WTC11 (cell line): ENCODE data around the gene DLL1. TPM values are rescaled to one million over a fixed set of nuclear protein-coding genes. Genes with fewer than 3 reads are reported as not detected.

ENCODE experiments used
- ATAC-seq: fragments of 200-7000 bp; cut with Tn5 transposase; 2 replicates; pipeline ENCODE4 v1.10.0; 2021; ENCODE audit warnings: mild to moderate bottlenecking, moderate library complexity
- CTCF ChIA-PET: fragments of 300-600 bp; sonication (Branson Sonifier 250); formaldehyde crosslinking; loops from one replicate; lab custom pipeline; 2021; ENCODE audit warnings: antibody characterized with exemption; lab: Charles Lee
- POLR2A ChIA-PET: fragments of 350-600 bp; sonication (Branson Sonifier 250); formaldehyde crosslinking; loops from one replicate; lab custom pipeline; 2021; ENCODE audit warnings: antibody characterized with exemption; lab: Charles Lee
- DNase-seq: peaks from one replicate; pipeline ENCODE4 v3.0.0; 2021; ENCODE audit warnings: low spot score
- H3K27ac Mint-ChIP-seq: 2 replicates; pipeline ENCODE4 v1.8.0; 2021; ENCODE audit warnings: mixed read lengths
- H3K27me3 Mint-ChIP-seq: 2 replicates; pipeline ENCODE4 v1.8.0; 2021; ENCODE audit warnings: low read depth, mild to moderate bottlenecking, moderate library complexity, mixed read lengths
- H3K36me3 Mint-ChIP-seq: 2 replicates; pipeline ENCODE4 v1.8.0; 2021; ENCODE audit warnings: mixed read lengths
- H3K4me1 Mint-ChIP-seq: 2 replicates; pipeline ENCODE4 v1.8.0; 2022; ENCODE audit warnings: mixed read lengths
- H3K4me3 Mint-ChIP-seq: 2 replicates; pipeline ENCODE4 v1.8.0; 2021; ENCODE audit warnings: mild to moderate bottlenecking, moderate library complexity, mixed read lengths
- H3K9me3 Mint-ChIP-seq: 2 replicates; pipeline ENCODE4 v1.8.0; 2021; ENCODE audit warnings: mixed read lengths
- AFF4 ChIP-seq: sonication (generic); formaldehyde crosslinking; IDR thresholded peaks from 2 replicates; pipeline ENCODE4 v1.8.1; 2023; ENCODE audit warnings: mild to moderate bottlenecking, missing genetic modification reagents, borderline replicate concordance
- FOXJ3 ChIP-seq: sonication (generic); formaldehyde crosslinking; IDR thresholded peaks from 2 replicates; pipeline ENCODE4 v1.9.0; 2021; ENCODE audit warnings: missing genetic modification reagents, mild to moderate bottlenecking, borderline replicate concordance
- GRHL2 ChIP-seq: fragments of 250-450 bp; sonication (Bioruptor Pico); IDR thresholded peaks from 2 replicates; pipeline ENCODE4 v1.8.0; 2022; ENCODE audit warnings: mild to moderate bottlenecking, moderate library complexity; ENCODE audit not compliant: insufficient replicate concordance, severe bottlenecking
- IRF1 ChIP-seq: sonication (generic); formaldehyde crosslinking; IDR thresholded peaks from 2 replicates; pipeline ENCODE4 v1.8.0; 2023; ENCODE audit warnings: missing genetic modification reagents
- NFATC4 ChIP-seq: fragments of 250-450 bp; sonication (Bioruptor Pico); IDR thresholded peaks from 2 replicates; pipeline ENCODE4 v1.9.0; 2021; ENCODE audit warnings: mild to moderate bottlenecking
- RORB ChIP-seq: fragments of 250-450 bp; sonication (Bioruptor Pico); IDR thresholded peaks from 2 replicates; pipeline ENCODE4 v1.9.0; 2021; ENCODE audit warnings: mild to moderate bottlenecking
- SMAD3 ChIP-seq: sonication (generic); formaldehyde crosslinking; IDR thresholded peaks from 2 replicates; pipeline ENCODE4 v1.8.0; 2022; ENCODE audit warnings: missing genetic modification reagents, mild to moderate bottlenecking, borderline replicate concordance
- ZNF138 ChIP-seq: sonication (generic); formaldehyde crosslinking; conservative IDR thresholded peaks from 2 replicates; pipeline ENCODE4 v1.8.1; 2022; ENCODE audit warnings: mild to moderate bottlenecking, moderate library complexity, missing genetic modification reagents
- ZNF671 ChIP-seq: fragments of 250-450 bp; sonication (Bioruptor Pico); IDR thresholded peaks from 2 replicates; pipeline ENCODE4 v1.8.0; 2021; ENCODE audit warnings: mild to moderate bottlenecking
- ZSCAN18 ChIP-seq: fragments of 250-450 bp; sonication (Bioruptor Pico); IDR thresholded peaks from 2 replicates; pipeline ENCODE4 v2.1.2; 2022; ENCODE audit warnings: mild to moderate bottlenecking, moderate library complexity
- total RNA-seq: library from RNA; stranded (reverse); gene quantifications from 3 replicates; pipeline ENCODE4 v1.2.3, GENCODE V29; 2021
- TF ChIP-seq, protein P1 (sequence below): fragments of 250-450 bp; sonication (Bioruptor Pico); IDR thresholded peaks from 2 replicates; pipeline ENCODE4 v1.9.0; 2021; ENCODE audit warnings: mild to moderate bottlenecking, borderline replicate concordance
- TF ChIP-seq, protein P2 (sequence below): fragments of 250-450 bp; sonication (Bioruptor Pico); IDR thresholded peaks from 2 replicates; pipeline ENCODE4 v1.8.0; 2021; ENCODE audit warnings: mild to moderate bottlenecking
- TF ChIP-seq, protein P3 (sequence below): sonication (generic); formaldehyde crosslinking; IDR thresholded peaks from 2 replicates; pipeline ENCODE4 v1.8.1; 2022; ENCODE audit warnings: mild to moderate bottlenecking, moderate library complexity, missing genetic modification reagents
- TF ChIP-seq, protein P4 (sequence below): fragments of 200-600 bp; IDR thresholded peaks from 2 replicates; pipeline ENCODE4 v1.8.0; 2022; ENCODE audit warnings: antibody characterized with exemption

DLL1 gene
- total RNA-seq, 1 experiment from 2014 or later = 25.3 TPM

DNA sequence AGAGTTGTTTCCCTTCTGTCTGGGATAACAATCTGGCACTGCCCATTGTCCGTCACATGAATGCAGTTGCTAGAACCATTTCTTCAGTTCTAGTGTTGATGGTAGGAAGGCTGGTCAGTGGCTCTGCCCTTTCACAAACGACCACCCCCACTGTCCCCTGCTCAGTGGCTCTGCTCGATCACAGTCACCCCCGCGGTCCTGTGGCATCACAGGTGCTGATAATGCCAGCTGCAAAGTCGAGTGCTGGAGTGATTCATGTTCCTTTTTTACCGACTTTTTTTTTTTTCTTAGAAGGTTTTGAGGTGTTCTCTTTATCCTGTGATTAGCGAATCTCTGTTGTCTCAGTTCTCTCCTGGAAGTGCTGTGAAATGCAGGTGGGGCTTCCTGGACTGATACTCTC lies 38.4 kb upstream of the DLL1 start:
- DNase-seq = no peak
- Mint-ChIP-seq H3K27ac (no peak overlapping the region), H3K4me3 (no peak overlapping the region), H3K9me3 (no peaks in the 10 kb centered on the region), H3K36me3 (peaks cover 37% of the 10 kb centered on the region), H3K27me3 (no peaks in the 10 kb centered on the region), H3K4me1 (no peaks in the 10 kb centered on the region)
- ATAC-seq = no peak
- ChIA-PET CTCF (no interaction called here), POLR2A (no interaction called here)
- no peak for TF ChIP-seq ZSCAN18 (CRISPR knock-in tag)
- TF ChIP-seq, protein P1, sequence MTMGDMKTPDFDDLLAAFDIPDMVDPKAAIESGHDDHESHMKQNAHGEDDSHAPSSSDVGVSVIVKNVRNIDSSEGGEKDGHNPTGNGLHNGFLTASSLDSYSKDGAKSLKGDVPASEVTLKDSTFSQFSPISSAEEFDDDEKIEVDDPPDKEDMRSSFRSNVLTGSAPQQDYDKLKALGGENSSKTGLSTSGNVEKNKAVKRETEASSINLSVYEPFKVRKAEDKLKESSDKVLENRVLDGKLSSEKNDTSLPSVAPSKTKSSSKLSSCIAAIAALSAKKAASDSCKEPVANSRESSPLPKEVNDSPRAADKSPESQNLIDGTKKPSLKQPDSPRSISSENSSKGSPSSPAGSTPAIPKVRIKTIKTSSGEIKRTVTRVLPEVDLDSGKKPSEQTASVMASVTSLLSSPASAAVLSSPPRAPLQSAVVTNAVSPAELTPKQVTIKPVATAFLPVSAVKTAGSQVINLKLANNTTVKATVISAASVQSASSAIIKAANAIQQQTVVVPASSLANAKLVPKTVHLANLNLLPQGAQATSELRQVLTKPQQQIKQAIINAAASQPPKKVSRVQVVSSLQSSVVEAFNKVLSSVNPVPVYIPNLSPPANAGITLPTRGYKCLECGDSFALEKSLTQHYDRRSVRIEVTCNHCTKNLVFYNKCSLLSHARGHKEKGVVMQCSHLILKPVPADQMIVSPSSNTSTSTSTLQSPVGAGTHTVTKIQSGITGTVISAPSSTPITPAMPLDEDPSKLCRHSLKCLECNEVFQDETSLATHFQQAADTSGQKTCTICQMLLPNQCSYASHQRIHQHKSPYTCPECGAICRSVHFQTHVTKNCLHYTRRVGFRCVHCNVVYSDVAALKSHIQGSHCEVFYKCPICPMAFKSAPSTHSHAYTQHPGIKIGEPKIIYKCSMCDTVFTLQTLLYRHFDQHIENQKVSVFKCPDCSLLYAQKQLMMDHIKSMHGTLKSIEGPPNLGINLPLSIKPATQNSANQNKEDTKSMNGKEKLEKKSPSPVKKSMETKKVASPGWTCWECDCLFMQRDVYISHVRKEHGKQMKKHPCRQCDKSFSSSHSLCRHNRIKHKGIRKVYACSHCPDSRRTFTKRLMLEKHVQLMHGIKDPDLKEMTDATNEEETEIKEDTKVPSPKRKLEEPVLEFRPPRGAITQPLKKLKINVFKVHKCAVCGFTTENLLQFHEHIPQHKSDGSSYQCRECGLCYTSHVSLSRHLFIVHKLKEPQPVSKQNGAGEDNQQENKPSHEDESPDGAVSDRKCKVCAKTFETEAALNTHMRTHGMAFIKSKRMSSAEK (CRISPR knock-in tag) = no peak
- no peak for TF ChIP-seq NFATC4 (CRISPR knock-in tag)
- TF ChIP-seq, protein P2, sequence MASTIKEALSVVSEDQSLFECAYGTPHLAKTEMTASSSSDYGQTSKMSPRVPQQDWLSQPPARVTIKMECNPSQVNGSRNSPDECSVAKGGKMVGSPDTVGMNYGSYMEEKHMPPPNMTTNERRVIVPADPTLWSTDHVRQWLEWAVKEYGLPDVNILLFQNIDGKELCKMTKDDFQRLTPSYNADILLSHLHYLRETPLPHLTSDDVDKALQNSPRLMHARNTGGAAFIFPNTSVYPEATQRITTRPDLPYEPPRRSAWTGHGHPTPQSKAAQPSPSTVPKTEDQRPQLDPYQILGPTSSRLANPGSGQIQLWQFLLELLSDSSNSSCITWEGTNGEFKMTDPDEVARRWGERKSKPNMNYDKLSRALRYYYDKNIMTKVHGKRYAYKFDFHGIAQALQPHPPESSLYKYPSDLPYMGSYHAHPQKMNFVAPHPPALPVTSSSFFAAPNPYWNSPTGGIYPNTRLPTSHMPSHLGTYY (CRISPR knock-in tag) = no peak
- TF ChIP-seq AFF4 = no peak
- TF ChIP-seq, protein P3, sequence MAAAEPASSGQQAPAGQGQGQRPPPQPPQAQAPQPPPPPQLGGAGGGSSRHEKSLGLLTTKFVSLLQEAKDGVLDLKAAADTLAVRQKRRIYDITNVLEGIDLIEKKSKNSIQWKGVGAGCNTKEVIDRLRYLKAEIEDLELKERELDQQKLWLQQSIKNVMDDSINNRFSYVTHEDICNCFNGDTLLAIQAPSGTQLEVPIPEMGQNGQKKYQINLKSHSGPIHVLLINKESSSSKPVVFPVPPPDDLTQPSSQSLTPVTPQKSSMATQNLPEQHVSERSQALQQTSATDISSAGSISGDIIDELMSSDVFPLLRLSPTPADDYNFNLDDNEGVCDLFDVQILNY (CRISPR knock-in tag) = no peak
- TF ChIP-seq ZNF671 (CRISPR knock-in tag) = no peak
- no peak for TF ChIP-seq ZNF138 (CRISPR knock-in tag)
- no peak for TF ChIP-seq SMAD3 (CRISPR knock-in tag)
- TF ChIP-seq, protein P4, sequence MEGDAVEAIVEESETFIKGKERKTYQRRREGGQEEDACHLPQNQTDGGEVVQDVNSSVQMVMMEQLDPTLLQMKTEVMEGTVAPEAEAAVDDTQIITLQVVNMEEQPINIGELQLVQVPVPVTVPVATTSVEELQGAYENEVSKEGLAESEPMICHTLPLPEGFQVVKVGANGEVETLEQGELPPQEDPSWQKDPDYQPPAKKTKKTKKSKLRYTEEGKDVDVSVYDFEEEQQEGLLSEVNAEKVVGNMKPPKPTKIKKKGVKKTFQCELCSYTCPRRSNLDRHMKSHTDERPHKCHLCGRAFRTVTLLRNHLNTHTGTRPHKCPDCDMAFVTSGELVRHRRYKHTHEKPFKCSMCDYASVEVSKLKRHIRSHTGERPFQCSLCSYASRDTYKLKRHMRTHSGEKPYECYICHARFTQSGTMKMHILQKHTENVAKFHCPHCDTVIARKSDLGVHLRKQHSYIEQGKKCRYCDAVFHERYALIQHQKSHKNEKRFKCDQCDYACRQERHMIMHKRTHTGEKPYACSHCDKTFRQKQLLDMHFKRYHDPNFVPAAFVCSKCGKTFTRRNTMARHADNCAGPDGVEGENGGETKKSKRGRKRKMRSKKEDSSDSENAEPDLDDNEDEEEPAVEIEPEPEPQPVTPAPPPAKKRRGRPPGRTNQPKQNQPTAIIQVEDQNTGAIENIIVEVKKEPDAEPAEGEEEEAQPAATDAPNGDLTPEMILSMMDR = no peak
- no peak for TF ChIP-seq GRHL2 (CRISPR knock-in tag)
- no peak for TF ChIP-seq IRF1 (CRISPR knock-in tag)
- TF ChIP-seq FOXJ3 (CRISPR knock-in tag) = no peak
- no peak for TF ChIP-seq RORB (CRISPR knock-in tag)
